GOT3 (cell line): ENCODE results near the gene CALM3.

Source experiments
- DNase-seq: peaks from one replicate; lab custom pipeline; 2025; ENCODE audit warnings: mixed read lengths; lab: John Stamatoyannopoulos, UW

The CALM3 gene

GRCh38 chr19:46599716-46600373 is 1.3 kb upstream of the CALM3 start:
- DNase-seq: no peak

DNA sequence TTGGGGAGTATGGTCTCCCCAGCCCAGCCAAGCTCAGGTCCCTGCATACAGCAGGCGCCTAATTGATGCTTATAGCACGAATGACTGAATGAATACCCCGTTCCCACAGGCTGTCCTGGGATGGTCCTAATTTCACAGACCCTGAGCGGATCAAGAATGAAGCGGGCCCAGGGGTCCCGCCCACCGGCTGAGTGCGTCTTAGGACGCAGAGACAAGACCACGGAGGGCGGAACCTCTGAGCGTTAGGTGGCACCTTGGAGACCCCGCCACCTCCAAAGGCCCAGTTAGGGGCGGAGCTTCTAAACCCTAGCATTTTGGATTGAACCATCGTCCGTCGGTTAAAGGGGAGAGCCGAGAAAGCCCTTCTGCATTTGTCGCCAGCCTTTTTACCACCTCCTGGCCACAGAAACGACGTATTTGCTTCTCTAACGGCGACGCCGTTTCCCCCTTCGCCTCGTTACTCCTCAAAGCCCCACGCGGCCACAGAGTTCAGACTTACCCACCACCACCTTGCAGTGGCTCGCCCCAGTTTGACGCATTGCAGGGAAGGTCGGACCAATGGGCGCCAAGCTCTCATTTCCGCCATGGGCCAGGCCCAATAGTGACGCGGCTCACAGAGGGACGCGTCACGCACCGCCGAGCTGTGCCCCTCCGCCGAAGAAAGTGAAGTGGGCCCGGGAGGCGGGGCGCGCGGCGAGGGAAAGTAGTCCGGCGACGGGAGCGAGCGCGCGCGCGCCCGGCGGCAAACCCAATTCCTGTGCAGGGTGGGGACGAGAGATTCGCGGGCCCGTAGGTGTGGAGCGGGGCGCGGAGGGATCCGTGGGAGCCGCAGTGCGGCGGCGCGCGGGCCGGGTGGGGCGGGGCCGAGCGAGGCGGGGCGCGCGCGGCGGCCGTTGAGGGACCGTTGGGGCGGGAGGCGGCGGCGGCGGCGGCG is 479 bp upstream of the CALM3 start:
- DNase-seq: peak; percentile 91

- DNase-seq: no peak
Measured at GRCh38 chr19:46602392-46603194, 1.5 kb downstream of the CALM3 start.

GRCh38 chr19:46603195-46603637 is 2.1 kb downstream of the CALM3 start:
- DNase-seq: no peak

GRCh38 chr19:46603752-46604231 is 2.7 kb downstream of the CALM3 start:
- no peak for DNase-seq

DNA sequence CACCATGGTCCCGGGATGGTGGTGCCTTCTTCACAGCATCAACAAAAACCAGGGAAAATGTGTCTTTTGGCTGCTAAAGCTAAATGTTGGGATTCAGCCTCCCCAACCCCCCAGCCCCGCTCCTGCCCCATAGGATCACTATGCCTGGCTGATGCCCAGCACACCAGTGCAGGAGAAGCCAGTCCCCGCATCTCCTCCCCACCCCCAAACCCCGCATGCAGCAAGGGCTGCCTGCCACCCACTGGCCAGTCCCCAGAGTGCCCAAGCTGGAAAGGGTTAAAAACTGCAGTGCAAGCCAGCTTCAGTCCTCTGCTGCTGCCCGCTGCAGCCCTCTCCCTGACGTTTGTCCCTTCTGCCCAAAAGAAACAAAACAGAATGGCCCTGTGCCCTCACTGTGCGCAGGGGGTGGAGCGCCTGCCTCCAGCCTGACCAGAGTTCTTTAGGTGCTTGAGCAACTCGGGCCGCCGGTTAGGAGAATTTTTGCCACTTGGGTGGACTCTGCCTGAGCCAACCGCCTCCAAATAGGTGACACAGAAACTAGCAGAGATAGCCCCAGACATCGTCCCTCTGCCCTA is 3.7 kb downstream of the CALM3 start:
- DNase-seq: no peak

GRCh38 chr19:46605356-46605821 is 4.3 kb downstream of the CALM3 start:
- DNase-seq: no peak

- DNase-seq: no peak
Measured at GRCh38 chr19:46606019-46606418, 4.9 kb downstream of the CALM3 start.

DNA sequence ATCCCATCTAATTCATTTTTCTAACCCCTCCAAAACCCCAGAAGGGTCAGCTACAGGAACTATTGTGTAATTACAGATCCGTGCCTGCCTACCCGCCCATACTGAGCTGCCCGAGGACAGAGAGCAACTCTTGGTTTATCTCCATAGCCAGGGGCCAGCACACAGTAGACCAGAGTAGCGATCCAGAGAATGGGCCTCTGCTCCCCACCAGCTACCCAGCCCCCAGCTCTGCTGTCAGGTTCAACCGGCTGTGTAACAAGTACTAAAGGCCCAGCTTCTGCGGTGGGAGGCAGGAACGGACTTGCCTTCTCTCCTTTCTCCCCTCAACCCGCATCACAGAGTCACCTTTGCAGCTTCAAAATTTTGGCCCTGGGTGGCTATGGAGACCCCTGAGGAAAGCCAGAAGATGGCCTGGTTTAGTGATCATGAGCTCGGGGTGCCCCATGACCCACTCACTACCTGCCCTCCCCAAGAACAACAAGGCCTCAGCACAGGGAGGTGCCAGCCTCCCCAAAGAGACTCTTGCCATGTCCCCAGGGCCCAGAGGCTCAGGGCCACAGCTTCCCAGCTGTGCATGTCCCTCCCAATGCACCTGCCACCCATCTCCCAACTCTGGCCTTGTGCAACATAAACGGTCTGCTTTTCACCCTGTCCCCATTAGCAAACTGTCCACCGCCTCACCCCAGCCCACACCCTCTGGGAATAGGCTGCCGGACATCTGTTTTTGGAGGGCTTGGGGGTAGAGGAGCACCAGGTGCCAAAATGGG is 5.7 kb downstream of the CALM3 start:
- DNase-seq: no peak

DNA sequence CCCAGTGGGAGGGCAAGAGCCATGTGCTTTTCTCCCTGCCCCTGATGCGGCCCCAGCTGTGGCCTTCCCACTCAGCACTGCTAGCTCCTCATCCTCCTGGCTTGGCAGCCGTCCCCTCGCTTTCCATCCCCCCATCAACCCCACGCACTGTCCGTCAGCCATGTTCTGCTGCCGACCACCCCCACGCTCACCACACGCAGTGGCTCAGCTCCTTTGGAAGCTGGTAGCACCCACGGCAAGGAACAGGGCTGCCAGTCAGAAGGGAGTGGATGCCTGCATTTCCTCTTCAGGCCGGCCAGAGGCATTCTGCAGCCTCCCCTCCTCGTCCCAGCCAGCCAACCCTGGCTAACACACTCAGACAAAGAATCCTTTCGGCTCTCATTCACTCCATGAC is 6.3 kb downstream of the CALM3 start:
- DNase-seq: no peak

DNA sequence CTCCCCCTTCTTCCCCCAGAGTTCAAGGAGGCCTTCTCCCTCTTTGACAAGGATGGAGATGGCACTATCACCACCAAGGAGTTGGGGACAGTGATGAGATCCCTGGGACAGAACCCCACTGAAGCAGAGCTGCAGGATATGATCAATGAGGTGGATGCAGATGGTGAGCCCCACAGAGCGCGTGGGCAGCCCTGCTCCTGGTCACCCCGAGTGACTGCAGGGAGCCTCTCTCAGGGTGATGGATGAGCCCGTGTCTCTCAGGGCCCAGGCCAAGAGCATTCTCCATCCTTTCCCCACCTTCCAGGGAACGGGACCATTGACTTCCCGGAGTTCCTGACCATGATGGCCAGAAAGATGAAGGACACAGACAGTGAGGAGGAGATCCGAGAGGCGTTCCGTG is 7.0 kb downstream of the CALM3 start:
- no peak for DNase-seq

GRCh38 chr19:46608581-46609345 is 7.6 kb downstream of the CALM3 start:
- no peak for DNase-seq

DNA sequence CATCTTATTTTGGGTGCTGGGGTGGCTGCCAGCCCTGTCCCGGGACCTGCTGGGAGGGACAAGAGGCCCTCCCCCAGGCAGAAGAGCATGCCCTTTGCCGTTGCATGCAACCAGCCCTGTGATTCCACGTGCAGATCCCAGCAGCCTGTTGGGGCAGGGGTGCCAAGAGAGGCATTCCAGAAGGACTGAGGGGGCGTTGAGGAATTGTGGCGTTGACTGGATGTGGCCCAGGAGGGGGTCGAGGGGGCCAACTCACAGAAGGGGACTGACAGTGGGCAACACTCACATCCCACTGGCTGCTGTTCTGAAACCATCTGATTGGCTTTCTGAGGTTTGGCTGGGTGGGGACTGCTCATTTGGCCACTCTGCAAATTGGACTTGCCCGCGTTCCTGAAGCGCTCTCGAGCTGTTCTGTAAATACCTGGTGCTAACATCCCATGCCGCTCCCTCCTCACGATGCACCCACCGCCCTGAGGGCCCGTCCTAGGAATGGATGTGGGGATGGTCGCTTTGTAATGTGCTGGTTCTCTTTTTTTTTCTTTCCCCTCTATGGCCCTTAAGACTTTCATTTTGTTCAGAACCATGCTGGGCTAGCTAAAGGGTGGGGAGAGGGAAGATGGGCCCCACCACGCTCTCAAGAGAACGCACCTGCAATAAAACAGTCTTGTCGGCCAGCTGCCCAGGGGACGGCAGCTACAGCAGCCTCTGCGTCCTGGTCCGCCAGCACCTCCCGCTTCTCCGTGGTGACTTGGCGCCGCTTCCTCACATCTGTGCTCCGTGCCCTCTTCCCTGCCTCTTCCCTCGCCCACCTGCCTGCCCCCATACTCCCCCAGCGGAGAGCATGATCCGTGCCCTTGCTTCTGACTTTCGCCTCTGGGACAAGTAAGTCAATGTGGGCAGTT is 8.6 kb downstream of the CALM3 start:
- DNase-seq: no peak

GRCh38 chr19:46610413-46610775 is 9.3 kb downstream of the CALM3 start:
- no peak for DNase-seq

DNA sequence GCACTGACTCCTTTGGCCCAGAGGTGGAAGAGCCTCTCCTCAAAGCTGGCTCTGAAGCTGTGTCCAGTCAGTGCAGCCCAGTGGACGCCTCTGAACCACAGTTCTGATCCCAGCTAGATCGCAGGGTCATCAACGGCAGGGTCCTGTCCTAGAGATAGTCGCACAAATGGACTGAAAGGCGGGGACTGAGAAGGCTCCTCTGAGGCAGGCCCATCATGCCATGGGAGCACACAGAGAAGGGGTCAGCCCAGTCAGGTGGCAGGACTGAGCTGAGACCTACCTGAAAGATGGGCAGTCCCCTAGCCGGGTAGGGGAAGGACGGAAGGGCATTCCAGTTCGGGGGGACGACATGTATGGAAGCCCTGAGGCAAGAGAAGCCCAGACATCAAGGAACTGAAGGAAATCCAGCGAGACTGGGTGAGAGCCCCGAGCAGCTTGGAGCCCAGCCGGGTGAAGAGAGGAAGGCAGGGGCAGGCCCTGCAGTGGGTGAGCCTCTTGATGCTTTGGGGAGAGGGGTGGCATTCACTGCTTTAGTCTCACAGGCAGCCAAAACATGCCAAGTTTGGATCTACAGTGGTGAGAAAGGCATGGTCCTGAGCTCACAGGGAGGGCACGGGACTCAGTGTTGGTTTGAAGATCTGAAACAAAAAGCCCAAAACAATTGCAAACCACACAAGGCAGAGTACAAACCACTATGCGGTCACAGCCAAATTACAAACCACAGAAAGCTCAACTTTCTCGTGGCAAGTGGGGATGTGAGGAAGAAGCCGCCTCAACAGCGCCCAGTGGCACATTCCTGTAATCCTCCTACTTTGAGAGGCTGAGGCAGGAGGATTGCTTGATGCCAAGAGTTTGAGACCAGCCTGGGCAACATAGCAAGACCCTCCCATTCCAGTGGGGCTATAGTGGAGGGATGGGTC is 10.0 kb downstream of the CALM3 start:
- no peak for DNase-seq

DNA sequence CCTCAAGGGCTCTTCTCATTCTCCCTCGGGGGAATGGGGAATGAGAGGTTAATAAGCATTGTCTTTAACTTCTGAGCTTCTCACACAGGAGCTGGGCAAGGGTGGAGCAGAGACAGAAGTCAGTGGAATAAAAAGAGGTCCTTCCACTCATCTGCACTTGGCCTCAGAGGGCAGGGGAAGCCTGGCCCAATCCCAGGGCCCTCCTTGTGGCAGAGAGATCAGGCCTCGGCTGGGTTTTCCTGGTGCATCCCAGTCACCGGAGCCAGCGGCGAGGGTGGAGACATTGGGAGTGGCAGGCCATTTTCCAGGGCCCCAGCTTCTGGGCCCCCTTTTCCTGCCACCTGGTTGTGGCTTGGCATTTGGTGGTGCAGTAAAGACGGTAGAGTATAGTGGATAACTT is 10.6 kb downstream of the CALM3 start:
- DNase-seq: no peak

- no peak for DNase-seq
Measured at GRCh38 chr19:46613525-46613924, 12.4 kb downstream of the CALM3 start.

DNA sequence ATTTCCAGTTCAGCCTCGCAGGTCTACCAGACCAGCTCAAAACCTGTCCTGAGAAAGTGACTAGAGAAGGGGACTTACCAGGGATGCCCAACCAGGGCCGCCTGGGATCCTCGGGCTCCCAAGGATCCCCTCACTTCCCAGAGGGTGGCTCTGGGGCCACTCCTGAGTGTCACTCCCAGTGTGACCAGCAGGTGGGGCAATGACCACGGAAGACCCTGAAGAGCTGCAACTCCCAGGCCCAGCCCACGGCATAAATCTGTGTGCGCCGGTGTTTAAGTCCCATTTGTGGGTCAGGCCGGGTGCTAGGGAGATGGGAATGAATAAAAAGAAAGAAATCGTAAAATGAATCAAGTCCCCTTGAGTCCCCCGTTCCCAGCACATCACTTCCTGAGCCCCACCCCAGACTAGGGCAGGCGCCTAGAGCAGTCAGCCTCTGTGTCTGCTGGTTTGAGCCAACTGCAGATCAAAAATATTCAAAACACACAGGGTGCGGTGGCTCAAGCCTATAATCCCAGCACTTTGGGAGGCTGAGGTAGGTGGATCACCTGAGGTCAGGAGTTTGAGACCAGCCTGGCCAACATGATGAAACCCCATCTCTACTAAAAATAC is 13.1 kb downstream of the CALM3 start:
- DNase-seq: peak; percentile 34
